NCI-H2196 treated with DMSO at 0.1 percent for 48 hours (cell line): ENCODE measurements around the gene FRMD4A.

ENCODE experiments used
- DNase-seq: peaks from one replicate; lab custom pipeline; 2025; ENCODE audit not compliant: unreplicated experiment; lab: John Stamatoyannopoulos, UW

FRMD4A gene

GRCh38 chr10:13712837-13713581, 617.7 kb downstream of the FRMD4A start:
- DNase-seq = no peak

DNA sequence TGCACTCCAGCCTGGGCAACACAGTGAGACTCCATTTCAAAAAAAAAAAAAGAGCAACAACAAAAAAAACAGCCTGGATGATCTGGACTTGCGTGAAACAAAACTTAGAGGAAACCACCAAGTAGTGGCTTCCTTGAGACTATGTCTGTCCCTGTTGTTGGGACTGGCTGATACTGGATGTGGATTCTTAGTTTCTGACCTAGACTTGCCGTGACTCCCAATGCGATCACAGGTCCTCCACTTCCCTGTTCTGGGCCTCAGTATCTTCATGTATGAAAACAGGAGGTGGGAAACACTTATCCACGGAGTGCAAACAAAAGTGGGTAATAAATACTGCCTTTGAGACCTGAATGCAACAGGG, 618.3 kb downstream of the FRMD4A start:
- DNase-seq = no peak

- DNase-seq = no peak
Observed at GRCh38 chr10:13711291-13711690, 619.4 kb downstream of the FRMD4A start.

GRCh38 chr10:13709931-13710650, 620.6 kb downstream of the FRMD4A start:
- DNase-seq = no peak

GRCh38 chr10:13708256-13708990, 622.3 kb downstream of the FRMD4A start:
- no peak for DNase-seq

DNA sequence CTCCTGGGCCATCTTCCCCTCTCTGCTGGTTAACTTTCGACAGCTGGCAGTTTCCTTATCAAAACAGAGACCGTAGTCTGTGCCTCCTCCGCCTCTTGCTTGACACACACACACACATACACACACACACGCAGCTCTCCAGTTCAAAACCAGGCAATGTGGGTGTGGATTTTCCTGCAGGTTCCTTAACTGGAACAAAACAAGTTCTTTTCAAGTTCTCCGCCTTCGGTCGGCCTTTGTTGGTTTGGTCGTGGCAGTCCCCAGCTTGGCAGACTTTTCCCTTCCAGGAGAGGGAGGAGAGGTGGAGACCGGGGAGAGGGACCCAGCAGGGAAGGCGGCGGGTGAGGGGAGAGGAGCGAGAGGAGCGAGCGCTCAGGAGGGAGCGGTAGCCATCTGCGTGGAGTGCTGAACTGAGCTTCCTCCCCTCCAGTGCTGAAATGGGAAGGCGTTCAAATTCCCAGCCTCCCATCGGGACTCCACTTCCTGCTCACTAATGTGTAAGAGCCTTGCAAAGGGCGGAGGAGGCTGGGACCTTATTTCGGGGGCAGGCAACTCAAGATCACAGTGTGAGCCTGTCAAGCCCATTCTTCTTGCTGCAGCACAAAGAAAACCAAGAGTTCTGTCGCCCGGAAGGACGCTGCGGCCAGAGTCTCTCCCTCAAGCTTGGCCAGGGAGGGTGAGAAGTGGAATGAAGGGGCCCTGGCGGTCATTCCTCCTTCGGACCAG, 623.4 kb downstream of the FRMD4A start:
- no peak for DNase-seq

GRCh38 chr10:13706604-13707003, 624.1 kb downstream of the FRMD4A start:
- DNase-seq = no peak

- no peak for DNase-seq
Observed at GRCh38 chr10:13706175-13706574, 624.5 kb downstream of the FRMD4A start.

DNA sequence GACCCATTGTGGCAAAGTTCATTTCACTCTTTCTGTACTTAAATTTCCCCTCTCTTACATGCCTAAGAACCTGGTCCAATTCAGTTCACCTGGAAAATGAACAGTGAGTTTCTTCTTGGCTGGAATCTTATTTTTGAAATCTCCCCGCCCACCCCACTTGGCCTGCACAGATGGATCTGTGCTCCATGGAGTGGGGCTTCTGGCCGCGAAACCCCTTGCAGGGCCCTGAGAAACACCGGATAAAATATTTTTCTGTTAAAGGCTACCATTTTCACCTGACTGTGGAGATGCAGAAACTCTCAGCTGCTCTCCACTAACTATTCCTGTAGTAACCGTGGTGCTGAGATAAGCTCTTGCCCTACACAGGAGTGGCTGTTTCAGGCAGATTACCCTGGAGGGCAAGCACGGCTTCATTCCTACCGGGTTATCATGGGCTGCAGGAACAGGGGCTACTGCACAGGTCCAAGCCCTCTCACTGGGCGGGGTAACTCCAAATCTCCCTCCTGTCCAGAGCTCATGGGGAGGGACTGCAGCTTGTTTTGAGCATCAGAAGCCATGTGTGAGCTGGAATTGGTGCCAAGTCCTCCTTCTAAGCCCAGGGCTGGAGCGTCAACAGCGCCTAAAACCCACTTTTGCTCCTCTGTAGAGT, 625.1 kb downstream of the FRMD4A start:
- no peak for DNase-seq

GRCh38 chr10:13704964-13705363, 625.8 kb downstream of the FRMD4A start:
- no peak for DNase-seq

DNA sequence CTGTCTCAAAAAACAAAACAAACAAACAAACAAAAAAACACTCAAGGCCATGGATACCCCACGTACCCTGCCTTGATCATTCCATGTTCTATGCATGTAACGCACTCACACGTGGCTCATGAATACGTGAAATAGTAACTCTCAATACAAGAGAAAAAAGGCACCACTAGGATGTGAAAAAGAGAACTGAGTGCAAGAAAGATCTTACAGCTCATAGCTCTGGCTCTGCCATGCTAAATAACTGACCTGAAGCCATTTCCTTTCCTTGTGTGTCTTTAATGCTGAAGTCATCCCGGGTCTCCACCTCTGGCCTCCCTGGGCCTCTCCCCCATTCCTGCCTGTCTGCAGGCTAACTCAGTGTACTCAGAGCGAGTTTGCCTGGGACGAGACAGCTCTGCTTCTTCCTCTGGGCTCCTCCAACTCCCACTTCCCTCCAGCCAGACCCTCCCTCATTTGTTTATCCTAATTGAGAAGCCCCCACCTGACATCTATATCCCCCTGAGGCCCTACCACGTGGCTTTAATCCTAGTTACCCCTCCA, 626.7 kb downstream of the FRMD4A start:
- no peak for DNase-seq

GRCh38 chr10:13703101-13703818, 627.5 kb downstream of the FRMD4A start:
- no peak for DNase-seq

DNA sequence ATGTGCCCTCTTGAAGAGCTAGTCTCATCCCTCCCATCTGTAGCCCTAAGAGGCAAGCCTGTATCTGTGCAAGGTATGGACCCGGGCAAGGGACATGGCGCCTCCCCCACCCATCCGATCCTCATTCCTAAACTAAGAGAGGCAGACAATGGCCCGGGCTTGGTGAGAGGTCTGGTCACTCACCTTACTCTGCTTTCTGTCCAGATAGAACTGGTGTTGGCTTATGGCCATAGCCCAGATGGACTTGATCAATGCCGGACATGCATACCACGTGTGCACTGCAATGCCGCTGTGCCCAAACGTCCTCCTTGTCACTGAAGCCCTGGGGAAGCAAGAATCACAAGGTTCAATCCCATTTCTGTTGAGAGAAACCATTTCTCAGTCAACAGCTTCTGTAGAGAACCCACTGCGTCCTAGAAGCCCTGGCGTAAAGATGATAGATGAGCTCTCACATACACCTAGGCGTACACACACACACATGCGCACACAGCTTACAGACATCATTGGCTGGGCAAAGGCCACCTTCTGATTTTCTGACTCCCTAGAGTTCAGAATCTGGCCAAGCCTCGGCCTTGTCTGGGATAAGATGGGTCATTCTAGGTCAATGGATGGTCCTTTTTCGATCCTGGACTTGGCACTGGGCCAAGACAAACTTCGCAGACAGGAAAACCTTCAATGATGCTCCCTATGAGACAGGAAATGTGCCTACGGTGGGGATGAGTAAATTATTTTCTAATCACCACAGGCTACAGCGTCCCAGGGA, 629.4 kb downstream of the FRMD4A start:
- DNase-seq = no peak

DNA sequence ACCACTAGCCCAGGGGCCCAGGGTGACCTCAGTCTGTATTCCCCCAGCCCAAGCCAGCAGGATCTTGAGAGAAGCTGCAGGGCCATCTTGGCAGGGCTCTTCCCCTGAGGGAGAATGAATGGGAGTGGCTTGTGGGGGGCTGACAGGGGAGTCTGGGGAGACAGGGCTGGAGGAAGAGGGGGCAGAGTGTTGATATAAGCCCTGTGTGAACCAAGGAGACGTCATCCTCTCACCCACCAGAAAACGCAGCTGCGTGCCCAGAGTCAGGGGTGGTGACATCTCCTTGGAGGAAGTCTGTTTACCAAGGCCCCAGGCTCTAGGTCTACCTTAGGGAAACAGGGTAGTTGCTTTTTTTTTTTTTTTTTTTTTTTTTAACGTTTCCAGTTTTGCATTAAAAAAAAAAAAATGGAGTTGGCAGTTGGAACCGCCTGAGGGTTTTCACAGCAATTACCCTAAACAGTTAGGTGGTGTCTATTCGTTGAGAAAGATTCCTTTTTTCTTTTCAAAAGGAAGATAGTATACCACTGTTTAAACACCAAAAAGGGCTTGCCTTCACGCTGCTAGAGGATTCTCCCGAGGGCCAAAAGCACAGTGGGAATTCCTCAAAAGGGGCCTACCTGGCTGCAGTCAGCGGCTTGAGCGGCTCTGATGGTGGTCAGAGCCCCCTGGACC, 630.1 kb downstream of the FRMD4A start:
- DNase-seq = no peak

GRCh38 chr10:13699216-13699615, 631.5 kb downstream of the FRMD4A start:
- no peak for DNase-seq

DNA sequence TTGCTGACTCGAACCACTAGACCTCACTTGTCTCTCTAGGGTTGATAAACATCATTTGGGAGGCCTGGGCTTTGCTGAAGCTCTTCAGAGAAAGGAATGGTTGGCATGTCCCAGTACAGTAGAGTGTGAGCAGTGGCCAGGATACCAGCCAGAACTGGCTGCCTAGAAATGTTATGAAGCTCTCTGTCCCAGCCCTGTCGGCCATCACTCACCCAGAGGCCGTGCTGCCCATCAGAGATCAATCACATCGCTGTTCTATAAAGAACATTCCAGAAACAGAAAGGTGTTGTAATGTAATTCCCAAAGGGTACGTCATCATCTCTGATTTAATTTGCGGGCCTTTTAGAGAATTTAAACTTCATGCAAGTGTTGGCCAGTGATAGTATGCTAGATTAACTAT, 632.5 kb downstream of the FRMD4A start:
- no peak for DNase-seq

DNA sequence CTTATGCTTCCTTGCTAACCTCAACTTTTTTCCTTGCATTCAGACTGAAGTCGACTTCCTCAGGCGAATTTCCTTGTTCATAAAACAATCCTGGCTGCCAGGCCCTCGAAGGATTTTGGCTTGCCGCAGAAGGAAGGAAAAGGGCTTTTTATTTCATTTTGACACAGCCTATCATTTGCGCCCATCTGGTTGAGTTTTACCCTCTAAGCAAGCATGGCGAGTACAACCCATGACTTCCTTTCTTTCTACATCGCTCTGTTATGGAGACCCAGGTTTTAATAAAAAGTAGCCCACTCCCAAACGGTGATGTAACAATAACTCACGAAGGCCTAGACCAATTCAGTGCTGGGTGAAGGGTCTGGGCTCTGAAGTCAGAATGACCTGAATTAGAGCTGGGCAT, 634.7 kb downstream of the FRMD4A start:
- DNase-seq = no peak

DNA sequence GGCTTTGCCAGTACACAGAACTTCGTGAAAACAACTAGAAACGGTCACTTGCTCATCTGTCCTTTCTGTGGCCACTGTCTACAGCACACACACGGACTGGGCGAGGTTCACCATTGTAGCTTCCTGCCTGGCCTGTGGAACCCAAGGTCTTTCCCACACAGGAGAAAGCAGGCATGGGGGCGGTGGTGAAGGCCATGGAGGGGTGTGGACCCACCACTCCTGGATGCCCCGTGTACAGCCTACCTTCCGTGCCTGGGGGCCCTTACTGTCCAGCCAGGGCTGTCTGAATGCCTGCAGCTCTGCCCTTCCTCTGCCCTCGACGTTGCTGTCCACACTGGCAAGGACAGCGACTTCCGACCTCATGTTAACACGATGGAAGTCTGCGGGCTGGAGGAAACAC, 635.1 kb downstream of the FRMD4A start:
- no peak for DNase-seq
